ENCODE data around the gene GRK5.
A peak's percentile ranks its signal among the peaks of the same experiment; 100 is the strongest.

Gene GRK5

DNA sequence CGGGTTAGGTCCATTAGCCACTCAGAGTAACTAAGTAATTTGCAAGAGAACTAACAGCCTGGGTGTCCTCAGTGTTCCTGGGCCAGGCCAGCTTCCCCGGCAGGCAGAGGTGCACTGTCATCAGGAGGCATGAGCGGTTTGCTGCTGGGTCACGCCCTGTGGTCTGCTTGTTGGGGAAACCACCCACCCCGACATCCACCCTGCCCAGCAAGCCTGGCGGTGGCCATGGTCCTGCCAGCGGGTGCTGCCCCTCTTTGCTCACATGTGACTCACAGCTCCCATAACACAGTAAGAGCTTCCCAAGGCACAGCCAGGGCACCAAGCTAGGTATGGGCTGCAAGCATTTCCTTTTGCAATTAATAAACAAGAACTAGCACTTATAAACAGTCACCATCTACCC is 259.3 kb downstream of the GRK5 start:
- no peak overlapping the region for H3K27ac ChIP-seq
- TF ChIP-seq, protein P1, sequence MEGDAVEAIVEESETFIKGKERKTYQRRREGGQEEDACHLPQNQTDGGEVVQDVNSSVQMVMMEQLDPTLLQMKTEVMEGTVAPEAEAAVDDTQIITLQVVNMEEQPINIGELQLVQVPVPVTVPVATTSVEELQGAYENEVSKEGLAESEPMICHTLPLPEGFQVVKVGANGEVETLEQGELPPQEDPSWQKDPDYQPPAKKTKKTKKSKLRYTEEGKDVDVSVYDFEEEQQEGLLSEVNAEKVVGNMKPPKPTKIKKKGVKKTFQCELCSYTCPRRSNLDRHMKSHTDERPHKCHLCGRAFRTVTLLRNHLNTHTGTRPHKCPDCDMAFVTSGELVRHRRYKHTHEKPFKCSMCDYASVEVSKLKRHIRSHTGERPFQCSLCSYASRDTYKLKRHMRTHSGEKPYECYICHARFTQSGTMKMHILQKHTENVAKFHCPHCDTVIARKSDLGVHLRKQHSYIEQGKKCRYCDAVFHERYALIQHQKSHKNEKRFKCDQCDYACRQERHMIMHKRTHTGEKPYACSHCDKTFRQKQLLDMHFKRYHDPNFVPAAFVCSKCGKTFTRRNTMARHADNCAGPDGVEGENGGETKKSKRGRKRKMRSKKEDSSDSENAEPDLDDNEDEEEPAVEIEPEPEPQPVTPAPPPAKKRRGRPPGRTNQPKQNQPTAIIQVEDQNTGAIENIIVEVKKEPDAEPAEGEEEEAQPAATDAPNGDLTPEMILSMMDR (conservative IDR thresholded peaks at IDR 0.05; ENCODE audit: low read depth), result no peak
- ChIA-PET POLR2A (ENCODE audit: low non-redundant PET) (no interaction called here), CTCF (interaction anchor here (0.6 to 1.4 kb wide), 5 partner anchors 19 to 372 kb away, joined by 3 to 8 read pairs (median 4); no protein-coding TSS in a partner anchor)
- DNase-seq (ENCODE audit: low spot score), result peak; percentile 36

DNA sequence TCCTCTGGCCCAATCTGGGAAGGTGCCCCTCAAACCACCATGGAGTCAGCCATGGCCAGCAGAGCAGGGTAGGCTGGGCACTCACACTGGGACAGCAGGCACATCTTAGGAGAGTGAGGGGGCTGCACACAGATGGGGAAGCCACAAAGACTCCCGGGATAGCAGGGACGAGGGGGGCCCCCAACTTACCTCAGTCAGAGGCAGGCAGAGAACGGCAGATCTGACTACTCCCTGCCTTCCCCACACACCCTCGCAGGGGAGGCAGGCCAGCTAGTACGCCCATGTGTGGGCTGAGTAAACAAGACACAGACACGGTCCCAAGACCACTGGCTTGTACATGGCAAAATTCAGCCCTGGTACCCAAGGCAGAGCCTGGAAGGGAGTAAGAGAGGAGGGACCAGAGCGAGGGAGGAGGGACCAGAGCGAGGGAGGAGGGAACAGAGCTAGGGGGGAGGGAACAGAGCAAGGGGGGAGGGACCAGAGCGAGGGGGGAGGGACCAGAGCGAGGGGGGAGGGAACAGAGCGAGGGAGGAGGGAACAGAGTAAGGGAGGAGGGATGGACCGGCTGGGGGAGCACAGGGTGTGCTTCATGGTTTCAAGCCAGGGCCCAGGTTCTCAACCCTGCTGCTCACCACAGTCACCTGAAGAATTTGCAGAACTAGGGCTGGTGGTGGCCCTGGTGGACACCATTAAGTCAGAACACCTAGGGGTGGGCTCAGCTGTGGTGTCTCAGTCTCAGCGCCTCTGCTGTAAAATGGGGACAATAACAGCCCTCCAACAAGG is 261.4 kb downstream of the GRK5 start:
- POLR2A ChIA-PET (ENCODE audit: low non-redundant PET), result no interaction called here
- CTCF ChIA-PET, result interaction anchor here (0.5 to 1.8 kb wide), 3 partner anchors 23 to 320 kb away, joined by 3 to 5 read pairs (median 3); no protein-coding TSS in a partner anchor
- no peak for DNase-seq (ENCODE audit: low spot score)
- no peak overlapping the region for H3K27ac ChIP-seq
- TF ChIP-seq, protein P1 (conservative IDR thresholded peaks at IDR 0.05; ENCODE audit: low read depth), result no peak

- ChIA-PET POLR2A (ENCODE audit: low non-redundant PET) (no interaction called here), CTCF (interaction anchor here (0.5 to 1.8 kb wide), 4 partner anchors 24 to 295 kb away, joined by 3 to 6 read pairs (median 5); no protein-coding TSS in a partner anchor)
- no peak overlapping the region for H3K27ac ChIP-seq
- DNase-seq (ENCODE audit: low spot score), result no peak
- TF ChIP-seq, protein P1 (conservative IDR thresholded peaks at IDR 0.05; ENCODE audit: low read depth), result no peak
These were observed 261.9 kb downstream of the GRK5 start for GRCh38 chr10:119469325-119469707.

DNA sequence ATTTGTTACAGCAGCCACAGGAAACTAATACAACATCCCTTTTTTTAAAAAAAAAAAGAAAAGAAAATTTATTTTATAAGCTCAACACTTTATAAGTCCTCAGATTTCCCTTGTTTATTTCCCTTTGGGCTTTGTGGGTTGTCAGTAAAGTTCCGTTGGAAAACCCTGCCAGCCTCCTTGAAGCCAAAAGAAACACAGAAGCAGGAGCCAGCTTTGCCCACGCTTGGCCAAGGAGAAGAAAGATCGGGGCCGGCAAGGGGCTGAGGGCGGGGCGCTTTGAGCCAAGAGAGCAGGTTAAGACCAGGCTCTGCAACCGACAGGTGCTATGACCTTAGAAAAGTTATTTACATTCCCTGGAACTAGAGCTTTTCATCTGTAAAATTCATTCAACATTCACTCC is 262.5 kb downstream of the GRK5 start:
- no peak for DNase-seq (ENCODE audit: low spot score)
- TF ChIP-seq, protein P1 (conservative IDR thresholded peaks at IDR 0.05; ENCODE audit: low read depth), result no peak
- ChIA-PET CTCF (interaction anchor here (0.6 to 1.8 kb wide), 4 partner anchors 11 to 295 kb away, joined by 5 to 7 read pairs (median 6); no protein-coding TSS in a partner anchor), POLR2A (ENCODE audit: low non-redundant PET) (no interaction called here)
- H3K27ac ChIP-seq, result no peak overlapping the region

DNA sequence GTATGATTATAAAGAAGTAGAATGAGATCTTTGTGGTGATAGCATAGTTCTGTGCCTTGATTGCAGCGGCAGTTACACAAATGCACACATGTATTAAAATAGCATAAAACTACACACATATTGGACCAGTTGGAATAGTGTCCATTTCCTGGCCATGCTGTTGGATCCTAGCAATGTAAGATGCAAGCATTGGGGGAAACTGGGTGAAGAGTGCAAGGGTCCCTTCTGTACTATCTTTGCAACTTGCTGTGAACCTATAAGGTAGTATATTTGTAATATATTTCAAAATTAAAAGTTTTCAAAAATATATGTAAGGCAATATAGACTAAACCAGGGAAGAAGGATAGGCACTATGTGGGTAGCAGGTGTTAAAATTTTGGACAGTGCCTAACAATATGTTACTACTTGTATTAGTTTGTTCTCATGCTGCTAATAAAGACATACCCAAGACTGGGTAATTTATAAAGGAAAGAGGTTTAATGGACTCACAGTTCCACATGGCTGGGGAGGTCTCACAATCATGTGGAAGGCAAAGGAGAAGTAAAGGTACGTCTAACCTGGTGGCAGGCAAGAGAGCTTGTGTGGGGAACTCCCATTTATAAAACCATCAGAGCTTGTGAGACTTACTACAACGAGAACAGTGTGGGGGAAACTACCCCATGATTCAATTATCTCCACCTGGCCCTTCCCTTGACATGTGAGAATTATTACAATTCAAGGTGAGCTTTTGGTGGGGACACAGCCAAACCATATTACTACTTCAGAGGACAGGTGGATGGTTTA is 263.7 kb downstream of the GRK5 start:
- H3K27ac ChIP-seq, result no peak overlapping the region
- TF ChIP-seq, protein P1 (conservative IDR thresholded peaks at IDR 0.05; ENCODE audit: low read depth), result no peak
- CTCF ChIA-PET, result interaction anchor here (1.3 kb wide), 1 partner anchor 26 kb away, joined by 5 read pairs; no protein-coding TSS in a partner anchor
- POLR2A ChIA-PET (ENCODE audit: low non-redundant PET), result no interaction called here
- no peak for DNase-seq (ENCODE audit: low spot score)

- ChIA-PET POLR2A (ENCODE audit: low non-redundant PET) (no interaction called here), CTCF (no interaction called here)
- DNase-seq (ENCODE audit: low spot score), result no peak
These were observed 266.4 kb downstream of the GRK5 start for GRCh38 chr10:119473771-119474170.

More at GRCh38 chr10:119473771-119474170, 266.4 kb downstream of the GRK5 start:
- no peak overlapping the region for H3K27ac ChIP-seq
- TF ChIP-seq, protein P1 (conservative IDR thresholded peaks at IDR 0.05; ENCODE audit: low read depth), result no peak
